Myocyte (in vitro differentiated cells): Measurements from ENCODE around the gene SLC9A1. TPM values are rescaled to one million over a fixed set of nuclear protein-coding genes. Genes with fewer than 3 reads are reported as not detected.

ENCODE experiments used
- DNase-seq: peaks from one replicate; pipeline ENCODE4 v3.0.0-alpha.2; 2012; ENCODE audit warnings: low read depth
- total RNA-seq: library from RNA; depleted of rRNA; stranded (reverse); fragments of >200 nt; gene quantifications from 2 replicates; pipeline ENCODE4 v1.2.3, GENCODE V29; 2014

SLC9A1 gene
- total RNA-seq, 1 donor from 2014 or later: 9.6 TPM

- DNase-seq: no peak
These were observed 48.2 kb downstream of the SLC9A1 start for GRCh38 chr1:27106561-27107323.

GRCh38 chr1:27105018-27105417 is 49.9 kb downstream of the SLC9A1 start:
- DNase-seq: no peak

- DNase-seq: no peak
These were observed 51.4 kb downstream of the SLC9A1 start for GRCh38 chr1:27103498-27103897.

- peak; percentile 70 for DNase-seq
These were observed 52.0 kb downstream of the SLC9A1 start for GRCh38 chr1:27102707-27103468.

- DNase-seq: no peak
These were observed 52.7 kb downstream of the SLC9A1 start for GRCh38 chr1:27102134-27102706.

- no peak for DNase-seq
These were observed 53.2 kb downstream of the SLC9A1 start for GRCh38 chr1:27101696-27102095.

GRCh38 chr1:27101054-27101491 is 53.9 kb downstream of the SLC9A1 start:
- DNase-seq: no peak

GRCh38 chr1:27100335-27101053 is 54.4 kb downstream of the SLC9A1 start:
- DNase-seq: no peak

GRCh38 chr1:27099587-27100334 is 55.2 kb downstream of the SLC9A1 start:
- DNase-seq: peak; percentile 88

- DNase-seq: peak; percentile 96
These were observed 55.8 kb downstream of the SLC9A1 start for GRCh38 chr1:27099135-27099586.

- DNase-seq: peak; percentile 85
These were observed 56.3 kb downstream of the SLC9A1 start for GRCh38 chr1:27098431-27099134.

- DNase-seq: peak; percentile 81
These were observed 57.4 kb downstream of the SLC9A1 start for GRCh38 chr1:27097484-27097917.

- no peak for DNase-seq
These were observed 59.3 kb downstream of the SLC9A1 start for GRCh38 chr1:27095576-27095975.

- DNase-seq: no peak
These were observed 62.0 kb downstream of the SLC9A1 start for GRCh38 chr1:27092888-27093287.

- no peak for DNase-seq
These were observed 64.0 kb downstream of the SLC9A1 start for GRCh38 chr1:27090911-27091310.

- peak; percentile 75 for DNase-seq
These were observed 67.3 kb downstream of the SLC9A1 start for GRCh38 chr1:27087371-27088220.

- DNase-seq: no peak
These were observed 68.3 kb downstream of the SLC9A1 start for GRCh38 chr1:27086628-27087027.

GRCh38 chr1:27086026-27086425 is 68.9 kb downstream of the SLC9A1 start:
- no peak for DNase-seq

GRCh38 chr1:27084107-27084506 is 70.8 kb downstream of the SLC9A1 start:
- no peak for DNase-seq
